Measurements from ENCODE around the gene KRCC1.
"Not testable (repeated sequence)": the region's sequence is repeated elsewhere in the genome, so short reads cannot be mapped to it uniquely, and the experiment has no call there.

KRCC1 gene

DNA sequence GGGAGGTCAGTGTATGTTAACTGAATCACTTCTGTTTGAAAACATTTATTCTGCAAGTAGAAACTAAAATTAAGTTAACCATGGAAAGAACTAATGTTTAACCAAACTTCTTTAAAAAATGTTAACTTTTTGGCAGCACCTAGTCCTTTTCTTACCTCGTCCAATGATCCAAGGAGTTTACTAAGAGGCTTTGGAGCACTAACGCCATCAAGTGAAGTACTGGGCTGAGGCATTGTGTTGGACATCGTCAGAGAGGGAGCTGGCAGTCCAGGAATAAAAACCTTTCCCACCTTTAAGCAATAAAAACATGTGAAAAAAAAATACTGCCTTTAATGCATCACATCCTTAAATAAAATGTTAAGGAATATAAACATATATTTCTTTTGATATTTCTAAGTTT is 63.0 kb downstream of the KRCC1 start:
- DNase-seq: not testable (repeated sequence)

DNA sequence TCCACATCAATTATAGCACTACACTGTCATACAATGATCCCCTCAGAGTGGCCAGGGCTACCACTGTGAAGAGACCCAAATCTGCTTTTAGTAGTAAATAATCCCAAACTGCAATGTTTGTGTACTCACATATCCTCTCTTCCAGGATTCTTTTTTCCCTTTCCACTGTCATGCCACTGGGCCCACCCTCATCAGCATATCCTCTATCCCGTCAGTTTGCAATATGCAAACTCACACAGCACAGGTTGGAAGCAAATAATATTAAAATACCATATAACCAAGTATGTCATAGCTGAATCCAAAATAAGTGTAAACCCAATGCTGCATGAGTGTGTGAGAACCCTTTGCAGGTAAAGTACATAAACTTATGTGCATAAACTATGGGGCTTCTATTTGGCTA is 68.1 kb downstream of the KRCC1 start:
- DNase-seq: not testable (repeated sequence)

DNA sequence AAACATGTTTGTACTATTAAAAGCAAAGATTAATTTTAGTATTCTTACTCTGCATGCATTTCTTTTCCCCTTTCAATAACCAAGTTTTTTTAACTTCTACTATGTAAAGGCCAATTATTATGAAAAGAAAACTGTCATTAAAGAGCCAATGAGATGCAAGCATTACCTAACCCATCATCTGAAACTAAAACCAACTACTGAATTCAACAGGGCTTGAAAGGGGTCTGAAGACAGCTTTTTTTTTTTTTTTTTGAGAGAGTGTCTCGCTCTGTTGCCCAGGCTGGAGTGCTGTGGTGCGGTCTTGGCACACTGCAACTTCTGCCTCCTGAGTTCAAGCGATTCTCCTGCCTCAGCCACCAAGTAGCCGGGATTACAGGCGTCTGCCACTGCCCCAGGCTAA is 69.7 kb downstream of the KRCC1 start:
- DNase-seq: not testable (repeated sequence)

DNA sequence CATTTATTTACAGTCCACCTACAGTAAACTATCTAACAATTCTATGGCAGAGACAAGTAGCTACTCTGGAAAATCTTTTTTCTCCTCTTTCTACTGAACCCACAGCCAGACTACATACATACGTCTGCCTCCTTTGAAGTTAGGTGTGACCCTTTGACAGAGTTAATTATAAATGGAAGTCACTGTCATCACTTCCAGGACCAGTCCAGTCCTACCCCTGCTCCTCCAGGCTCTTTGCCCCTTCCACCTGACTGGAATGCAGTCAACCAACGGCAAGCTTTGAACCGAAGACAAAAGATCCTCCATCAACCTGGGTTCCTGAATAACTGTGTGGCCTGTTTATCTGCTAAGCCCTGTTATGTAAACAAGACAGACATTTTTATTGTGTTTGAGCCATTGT is 74.4 kb downstream of the KRCC1 start:
- not testable (repeated sequence) for DNase-seq
